Stimulated activated CD4-positive, alpha-beta T cell treated with anti-CD3 and anti-CD28 coated beads, Interleukin-12 subunit alpha, Interleukin-12 subunit beta, amount 100 ng/mL, for 24 hours (primary cell): ENCODE measurements around the gene GCN1.

Experiments
- DNase-seq, 2 experiments: peaks; one replicate each; pipeline ENCODE4 v3.0.0-alpha.2; 2020; ENCODE audit warnings: low read depth in 2 of 2

The GCN1 gene

GRCh38 chr12:120183211-120183631, 11.3 kb downstream of the GCN1 start:
- DNase-seq: no peak

- no peak for DNase-seq
Observed at GRCh38 chr12:120181991-120182631, 12.4 kb downstream of the GCN1 start.

- no peak for DNase-seq
Observed at GRCh38 chr12:120180975-120181374, 13.5 kb downstream of the GCN1 start.

GRCh38 chr12:120175537-120175936, 19.0 kb downstream of the GCN1 start:
- no peak for DNase-seq

GRCh38 chr12:120175062-120175461, 19.5 kb downstream of the GCN1 start:
- DNase-seq: no peak

- no peak for DNase-seq
Observed at GRCh38 chr12:120172053-120172452, 22.5 kb downstream of the GCN1 start.

- DNase-seq: no peak
Observed at GRCh38 chr12:120170631-120171030, 23.9 kb downstream of the GCN1 start.

- DNase-seq: no peak
Observed at GRCh38 chr12:120169946-120170345, 24.6 kb downstream of the GCN1 start.

GRCh38 chr12:120168337-120168736, 26.2 kb downstream of the GCN1 start:
- no peak for DNase-seq

- no peak for DNase-seq
Observed at GRCh38 chr12:120167529-120168095, 26.9 kb downstream of the GCN1 start.

- no peak for DNase-seq
Observed at GRCh38 chr12:120164293-120164692, 30.2 kb downstream of the GCN1 start.

- no peak for DNase-seq
Observed at GRCh38 chr12:120162763-120163162, 31.8 kb downstream of the GCN1 start.

GRCh38 chr12:120161852-120162251, 32.7 kb downstream of the GCN1 start:
- DNase-seq: no peak

- no peak for DNase-seq
Observed at GRCh38 chr12:120159509-120160237, 34.8 kb downstream of the GCN1 start.

- no peak for DNase-seq
Observed at GRCh38 chr12:120158351-120158750, 36.2 kb downstream of the GCN1 start.

- DNase-seq: no peak
Observed at GRCh38 chr12:120157678-120158077, 36.8 kb downstream of the GCN1 start.

- no peak for DNase-seq
Observed at GRCh38 chr12:120156315-120157259, 37.9 kb downstream of the GCN1 start.

GRCh38 chr12:120155072-120155471, 39.4 kb downstream of the GCN1 start:
- DNase-seq: no peak

GRCh38 chr12:120150919-120151525, 43.5 kb downstream of the GCN1 start:
- DNase-seq: no peak

GRCh38 chr12:120148011-120148410, 46.5 kb downstream of the GCN1 start:
- DNase-seq: no peak

GRCh38 chr12:120145164-120145563, 49.4 kb downstream of the GCN1 start:
- DNase-seq: no peak

- no peak for DNase-seq
Observed at GRCh38 chr12:120144215-120144614, 50.3 kb downstream of the GCN1 start.
